ENCODE data around the gene MXD4.

- TF ChIP-seq CTCF (IDR thresholded peaks at IDR 0.05) (no peak), POLR2AphosphoS5 (IDR thresholded peaks at IDR 0.05) (no peak), POLR2A (IDR thresholded peaks at IDR 0.05) (no peak)
Measured at GRCh38 chr4:2291705-2292645, 30.1 kb upstream of the MXD4 start.
